Pancreas (tissue), 10 donors: ENCODE data around the gene GSTCD. TPM values are rescaled to one million over a fixed set of nuclear protein-coding genes. Genes with fewer than 3 reads are reported as not detected.

Source experiments
- ATAC-seq, 4 donors: fragments of 200-7000 bp; cut with Tn5 transposase; one replicate each; pipeline versions ENCODE4 v1.8.0 to v1.9.1; 2020; ENCODE audit warnings: mild to moderate bottlenecking in 4 of 4, moderate library complexity in 4 of 4
- DNase-seq, 6 donors: peaks; one replicate each; pipeline ENCODE4 v3.0.0-alpha.2; 2020
- FAIRE-seq: peaks from 2 replicates; lab custom pipeline; 2012; peaks lifted over from hg19 to GRCh38; lab: Jason Lieb, UNC
- H3K27ac ChIP-seq, 4 donors: fragments of 200-600 bp; sonication (generic); 1 replicate in 3 of 4; 2 replicates in 1 of 4; pipeline versions ENCODE4 v1.5.0 to v1.8.0; 2020
- H3K27me3 ChIP-seq, 4 donors: fragments of 200-600 bp; one replicate each; pipeline ENCODE4 v1.8.0; 2021
- H3K36me3 ChIP-seq, 3 donors: fragments of 200-600 bp; sonication (generic) in 1 of 3; one replicate each; pipeline versions ENCODE4 v1.5.0 to v1.8.0; 2020 to 2021
- H3K4me1 ChIP-seq, 3 donors: fragments of 200-600 bp; one replicate each; pipeline ENCODE4 v1.8.0; 2021
- H3K4me3 ChIP-seq, 4 donors: fragments of 200-600 bp; sonication (generic) in 2 of 4; one replicate each; pipeline versions ENCODE4 v1.5.0 to v1.8.0; 2020 to 2021
- H3K9me3 ChIP-seq, 4 donors: fragments of 200-600 bp; one replicate each; pipeline ENCODE4 v1.8.0; 2021
- CTCF ChIP-seq, 4 donors: fragments of 200-600 bp; sonication (generic) in 3 of 4; IDR thresholded peaks; one replicate each; pipeline versions ENCODE4 v1.5.0 to v1.8.0; 2021; ENCODE audit warnings: antibody characterized with exemption in 4 of 4
- WGBS, 2 donors: extraction: QIAGEN DNeasy Blood & Tissue Kit; methylation state at CpG; one replicate each; pipeline ENCODE4 v1.1.7; 2013; 5-methylcytosine and 5-hydroxymethylcytosine counted together
- intact Hi-C, 3 donors: fragments of 100-400 bp; cut with DNase I; formaldehyde crosslinking; loops; one replicate each; pipeline versions ENCODE4 v1.11.1 to v1.14.2; 2022
- polyA plus RNA-seq, 2 donors: library from polyadenylated mRNA; stranded (reverse); fragments of 200-250 nt; gene quantifications; one replicate each; pipeline ENCODE4 v1.2.3, GENCODE V29; 2013
- total RNA-seq, 6 donors: library from RNA; stranded (reverse); fragmentation: NEBNext Ultra II Directional in 4 of 6; extraction: Animal tissue kit (Norgen Biotek cat#: 25700) in 4 of 6; gene quantifications; one replicate each; pipeline versions ENCODE4 v1.2.1 to v1.2.4, GENCODE V29; 2021 to 2023
- donor health status: healthy with polysubstance abuse.
- donor health status: DM: no; HTN: no; CAD: no; lungs with moderate emphysema.
- donor health status: DM: no; HTN: no; CAD: no.
- donor health status: control.
- donor health status: control.
- donor health status: Bipolar disorder and iron deficiency.
- donor health status: DM: yes; HTN: yes; CAD: no.
- donor health status: DM: no; HTN: no; CAD: no.
- donor health status: DM: no; HTN: no; CAD: no.
- donor health status: DM: yes; HTN: yes; CAD: no.

GSTCD gene
- total and polyA plus RNA-seq, 8 donors = 1.3 to 5.7 (median 2.8) TPM

- 0% methylated on average over 74 to 84 of the region's 84 CpGs for WGBS, 2 donors
- FAIRE-seq (no peak), ATAC-seq (peak; percentile 56 to 72 (median 64)), DNase-seq (peak; percentile 32 to 81 (median 56))
- H3K9me3 ChIP-seq = no peaks in the 10 kb centered on the region
- intact Hi-C loops = no loop called here
- H3K4me1 ChIP-seq = peaks cover 0 to 9% (median 8%) of the 10 kb centered on the region in 3 donors
- peak overlapping the region; percentile 60 to 92 (median 84) for H3K27ac ChIP-seq
- peak in 1 of 4 donors; percentile 10 for TF ChIP-seq CTCF (IDR thresholded peaks at IDR 0.05)
- H3K27me3 ChIP-seq = no peaks in the 10 kb centered on the region
- H3K36me3 ChIP-seq = no peaks in the 10 kb centered on the region
- H3K4me3 ChIP-seq = peak overlapping the region; percentile 59 to 75 (median 71)
These were observed 187.2 kb downstream of the GSTCD start for GRCh38 chr4:105895583-105896460.

GRCh38 chr4:105896461-105896942 lies 187.9 kb downstream of the GSTCD start:
- Histone ChIP-seq H3K27ac (peak overlapping the region; percentile 60 to 92 (median 84)), H3K36me3 (no peaks in the 10 kb centered on the region), H3K4me1 (peaks cover 0 to 9% (median 8%) of the 10 kb centered on the region in 3 donors), H3K27me3 (no peaks in the 10 kb centered on the region), H3K9me3 (no peaks in the 10 kb centered on the region), H3K4me3 (peak overlapping the region; percentile 59 to 75 (median 71))
- DNase-seq = no peak
- peak in 3 of 4 donors; percentile 2 to 6 (median 5) for ATAC-seq
- WGBS, 2 donors = 2 to 4% methylated on average over 22 of the region's 22 CpGs
- intact Hi-C loops = no loop called here
- no peak for TF ChIP-seq CTCF (IDR thresholded peaks at IDR 0.05)
- no peak for FAIRE-seq

Other genes with a start within 250 kb of the GSTCD start
- 10 to 100 TPM; 25.3 to 46.0 (median 39.3) TPM for gene PPA2, start 234.7 kb upstream of the GSTCD start, total RNA-seq
- 10 to 100 TPM; 29.4 to 56.3 TPM for gene PPA2, start 234.7 kb upstream of the GSTCD start, polyA plus RNA-seq
- 10 to 100 TPM in 3 of 6 donors, 1 to 10 TPM in 3; 6.4 to 19.2 (median 10.5) TPM for gene ARHGEF38, start 156.2 kb upstream of the GSTCD start, total RNA-seq
- 1 to 10 TPM; 5.0 to 6.8 TPM for gene ARHGEF38, start 156.2 kb upstream of the GSTCD start, polyA plus RNA-seq
- 1 to 10 TPM; 5.3 to 10.0 (median 7.0) TPM for gene INTS12, start 95 bp upstream of the GSTCD start, total RNA-seq
- 10 to 100 TPM in 1 of 2 donors, 1 to 10 TPM in 1; 6.6 to 12.8 TPM for gene INTS12, start 95 bp upstream of the GSTCD start, polyA plus RNA-seq
- 10 to 100 TPM; 17.2 to 63.8 (median 28.6) TPM for gene NPNT, start 186.7 kb downstream of the GSTCD start, total RNA-seq
- gene NPNT, start 186.7 kb downstream of the GSTCD start, polyA plus RNA-seq = 10 to 100 TPM; 33.9 to 48.6 TPM